Duodenal mucosa (tissue), 2 donors: Measurements from ENCODE around the gene PDZD11.
"Not testable (repeated sequence)": the region's sequence is repeated elsewhere in the genome, so short reads cannot be mapped to it uniquely, and the experiment has no call there.

Source experiments
- H3K27ac ChIP-seq: one replicate; pipeline ENCODE4 v1.7.0; 2013; ENCODE audit warnings: low read depth, low read length
- H3K27me3 ChIP-seq, 2 donors: one replicate each; pipeline ENCODE4 v1.7.0; 2013; ENCODE audit warnings: low read length in 2 of 2, control low read depth in 1 of 2; ENCODE audit not compliant: insufficient read depth in 2 of 2, control insufficient read depth in 1 of 2
- H3K36me3 ChIP-seq, 2 donors: one replicate each; pipeline ENCODE4 v1.7.0; 2013; ENCODE audit warnings: low read length in 2 of 2, control low read depth in 1 of 2; ENCODE audit not compliant: insufficient read depth in 2 of 2, control insufficient read depth in 1 of 2
- H3K4me1 ChIP-seq, 2 donors: one replicate each; pipeline ENCODE4 v1.7.0; 2013; ENCODE audit warnings: low read length in 2 of 2, control low read depth in 1 of 2; ENCODE audit not compliant: insufficient read depth in 2 of 2, control insufficient read depth in 1 of 2
- H3K4me3 ChIP-seq, 2 donors: one replicate each; pipeline ENCODE4 v1.7.0; 2013; ENCODE audit warnings: low read length in 2 of 2, low read depth in 1 of 2
- H3K9ac ChIP-seq, 2 donors: one replicate each; pipeline ENCODE4 v1.7.0; 2013; ENCODE audit warnings: low read length in 2 of 2, low read depth in 1 of 2
- H3K9me3 ChIP-seq, 2 donors: one replicate each; pipeline ENCODE4 v1.7.0; 2013; ENCODE audit warnings: low read length in 2 of 2, control low read depth in 1 of 2; ENCODE audit not compliant: control insufficient read depth in 1 of 2

PDZD11 gene

GRCh38 chrX:70260104-70260503 is 29.6 kb downstream of the PDZD11 start, which contains the start of gene P2RY4:
Gene P2RY4 (minus strand): TSS chrX:70260204. CDS start chrX:70259624, 580 bp downstream.
- no peaks in the 10 kb centered on the region for H3K9me3 ChIP-seq
- H3K4me1 ChIP-seq = no peaks in the 10 kb centered on the region
- H3K9ac ChIP-seq = no peak within 1 kb of the TSS
- no peak within 1 kb of the TSS for H3K4me3 ChIP-seq
- no peak within 1 kb of the TSS for H3K27ac ChIP-seq
- no peaks in the 10 kb centered on the region for H3K36me3 ChIP-seq
- H3K27me3 ChIP-seq = no peaks in the 10 kb centered on the region

GRCh38 chrX:70257423-70258288 is 32.1 kb downstream of the PDZD11 start:
- no peaks in the 10 kb centered on the region for H3K27me3 ChIP-seq
- no peak overlapping the region for H3K9ac ChIP-seq
- H3K4me3 ChIP-seq = no peak overlapping the region
- H3K9me3 ChIP-seq = no peaks in the 10 kb centered on the region
- no peaks in the 10 kb centered on the region for H3K36me3 ChIP-seq
- H3K4me1 ChIP-seq = no peaks in the 10 kb centered on the region
- no peak overlapping the region for H3K27ac ChIP-seq

GRCh38 chrX:70255452-70255851 is 34.3 kb downstream of the PDZD11 start:
- no peaks in the 10 kb centered on the region for H3K36me3 ChIP-seq

GRCh38 chrX:70254909-70255308 is 34.8 kb downstream of the PDZD11 start:
- H3K4me3 ChIP-seq = no peak overlapping the region
- no peaks in the 10 kb centered on the region for H3K9me3 ChIP-seq
- H3K27ac ChIP-seq = no peak overlapping the region
- no peak overlapping the region for H3K9ac ChIP-seq
- no peaks in the 10 kb centered on the region for H3K36me3 ChIP-seq
- H3K27me3 ChIP-seq = no peaks in the 10 kb centered on the region
- H3K4me1 ChIP-seq = no peaks in the 10 kb centered on the region

More at GRCh38 chrX:70255452-70255851, 34.3 kb downstream of the PDZD11 start:
- no peak overlapping the region for H3K4me3 ChIP-seq
- no peaks in the 10 kb centered on the region for H3K27me3 ChIP-seq
- H3K9ac ChIP-seq = no peak overlapping the region
- H3K27ac ChIP-seq = no peak overlapping the region
- no peaks in the 10 kb centered on the region for H3K4me1 ChIP-seq
- no peaks in the 10 kb centered on the region for H3K9me3 ChIP-seq

GRCh38 chrX:70254063-70254400 is 35.7 kb downstream of the PDZD11 start:
- no peaks in the 10 kb centered on the region for H3K4me1 ChIP-seq
- H3K27ac ChIP-seq = no peak overlapping the region
- H3K9ac ChIP-seq = no peak overlapping the region
- H3K9me3 ChIP-seq = no peaks in the 10 kb centered on the region
- H3K27me3 ChIP-seq = no peaks in the 10 kb centered on the region
- H3K4me3 ChIP-seq = no peak overlapping the region
- no peaks in the 10 kb centered on the region for H3K36me3 ChIP-seq

GRCh38 chrX:70253377-70254062 is 36.2 kb downstream of the PDZD11 start:
- no peak overlapping the region for H3K9ac ChIP-seq
- H3K36me3 ChIP-seq = no peaks in the 10 kb centered on the region
- no peaks in the 10 kb centered on the region for H3K9me3 ChIP-seq
- H3K4me1 ChIP-seq = no peaks in the 10 kb centered on the region
- H3K27ac ChIP-seq = no peak overlapping the region
- H3K4me3 ChIP-seq = no peak overlapping the region
- H3K27me3 ChIP-seq = no peaks in the 10 kb centered on the region

- Histone ChIP-seq H3K27ac (no peak overlapping the region), H3K9me3 (no peaks in the 10 kb centered on the region), H3K36me3 (no peaks in the 10 kb centered on the region), H3K9ac (no peak overlapping the region), H3K27me3 (no peaks in the 10 kb centered on the region), H3K4me1 (no peaks in the 10 kb centered on the region), H3K4me3 (no peak overlapping the region)
Observed at GRCh38 chrX:70252491-70252890, 37.2 kb downstream of the PDZD11 start.

GRCh38 chrX:70247252-70247651 is 42.5 kb downstream of the PDZD11 start:
- Histone ChIP-seq H3K36me3 (no peaks in the 10 kb centered on the region), H3K27me3 (no peaks in the 10 kb centered on the region), H3K4me3 (no peak overlapping the region), H3K27ac (no peak overlapping the region), H3K9ac (no peak overlapping the region), H3K4me1 (no peaks in the 10 kb centered on the region), H3K9me3 (no peaks in the 10 kb centered on the region)

- Histone ChIP-seq H3K4me3 (no peak overlapping the region), H3K9ac (no peak overlapping the region), H3K27ac (no peak overlapping the region), H3K36me3 (no peaks in the 10 kb centered on the region), H3K9me3 (no peaks in the 10 kb centered on the region), H3K4me1 (no peaks in the 10 kb centered on the region), H3K27me3 (no peaks in the 10 kb centered on the region)
Observed at GRCh38 chrX:70244881-70245280, 44.8 kb downstream of the PDZD11 start.

GRCh38 chrX:70243601-70244000 is 46.1 kb downstream of the PDZD11 start:
- H3K27me3 ChIP-seq, H3K4me3 ChIP-seq, H3K36me3 ChIP-seq, H3K27ac ChIP-seq, H3K4me1 ChIP-seq, H3K9ac ChIP-seq, H3K9me3 ChIP-seq: not testable (repeated sequence)
